Testis (tissue), 2 donors: ENCODE measurements around the gene TCEAL5.

Experiments used
- CTCF ChIP-seq, 3 experiments: fragments of 450-650 bp in 2 of 3; fragments of 200-600 bp in 1 of 3; sonication (generic) in 1 of 3; IDR thresholded peaks; one replicate each; pipeline ENCODE4 v1.5.1; 2016 to 2019; ENCODE audit warnings: antibody characterized with exemption in 3 of 3, mild to moderate bottlenecking in 2 of 3, moderate library complexity in 1 of 3
- POLR2A ChIP-seq: fragments of 450-650 bp; IDR thresholded peaks from one replicate; pipeline ENCODE4 v1.6.1; 2017; ENCODE audit warnings: antibody characterized with exemption, mild to moderate bottlenecking, moderate library complexity

- TF ChIP-seq CTCF (IDR thresholded peaks at IDR 0.05) (no peak), POLR2A (no peak)
Measured at GRCh38 chrX:103256651-103257050, 19.9 kb downstream of the TCEAL5 start.
